HG03575 (cell line): Measurements from ENCODE around the gene LPAR5.

ENCODE experiments used
- ATAC-seq: cut with Tn5 transposase; IDR thresholded peaks from one replicate; pipeline ENCODE4 v1.9.1; 2021; ENCODE audit not compliant: unreplicated experiment, insufficient number of reproducible peaks, low FRiP score; ENCODE audit errors: extremely low read depth

The LPAR5 gene

GRCh38 chr12:6573001-6573400 lies 62.8 kb downstream of the LPAR5 start:
- ATAC-seq, result no peak

DNA sequence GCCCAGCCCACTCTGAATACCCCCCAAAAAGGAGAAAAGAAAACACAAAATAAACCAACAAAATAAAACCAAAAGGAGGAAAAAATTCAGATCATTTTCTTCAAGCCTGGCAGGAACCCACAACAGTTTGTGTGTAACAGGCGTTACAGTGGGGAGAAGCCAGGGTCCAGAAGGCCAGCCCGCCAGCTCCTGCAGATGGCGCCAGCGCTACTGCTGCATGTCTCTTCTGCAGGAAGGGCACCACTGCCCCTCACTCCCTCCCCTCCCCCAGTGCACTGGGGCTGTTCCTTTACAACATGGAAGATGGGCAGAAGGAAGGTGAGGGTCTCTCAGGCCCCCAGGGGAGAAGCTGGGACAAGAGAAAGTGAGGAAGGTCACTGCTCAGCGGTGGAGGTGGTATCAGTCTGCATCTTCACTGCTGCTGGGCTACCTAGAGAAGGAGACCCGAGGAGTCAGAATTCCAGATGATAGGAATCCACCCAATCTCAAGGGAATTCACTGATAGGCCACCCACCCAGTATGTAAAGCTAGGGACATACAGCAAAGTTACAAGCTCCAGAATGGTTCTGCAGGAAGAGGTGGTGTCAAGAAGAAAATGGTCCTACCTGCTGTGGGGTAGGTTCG lies 65.4 kb downstream of the LPAR5 start:
- no peak for ATAC-seq

- no peak for ATAC-seq
Measured at GRCh38 chr12:6569786-6570185, 66.0 kb downstream of the LPAR5 start.

DNA sequence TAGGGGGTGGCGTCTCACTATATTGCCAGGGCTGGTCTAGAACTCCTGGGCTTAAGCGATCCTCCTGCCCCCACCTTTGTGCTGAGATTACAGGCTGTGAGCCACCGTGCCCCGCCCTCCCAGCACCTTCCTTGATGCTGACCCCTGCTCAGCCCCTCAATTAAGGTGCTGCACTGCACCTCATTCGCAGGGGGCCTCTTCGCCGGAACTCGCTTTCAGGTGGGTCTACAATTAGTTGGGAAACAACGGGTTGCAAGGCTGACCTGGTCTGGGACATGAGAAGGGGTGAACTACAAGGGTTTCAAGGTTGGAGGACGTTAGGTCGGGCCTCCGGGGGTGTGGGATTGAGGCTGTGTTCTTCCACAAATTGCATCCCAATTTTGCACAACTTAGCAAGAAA lies 66.4 kb downstream of the LPAR5 start:
- ATAC-seq, result no peak
